HG02973 (cell line): ENCODE data around the gene MYRF.

Experiments used
- ATAC-seq: cut with Tn5 transposase; IDR thresholded peaks from one replicate; pipeline ENCODE4 v1.9.1; 2021; ENCODE audit warnings: moderate library complexity; ENCODE audit not compliant: unreplicated experiment

MYRF gene

DNA sequence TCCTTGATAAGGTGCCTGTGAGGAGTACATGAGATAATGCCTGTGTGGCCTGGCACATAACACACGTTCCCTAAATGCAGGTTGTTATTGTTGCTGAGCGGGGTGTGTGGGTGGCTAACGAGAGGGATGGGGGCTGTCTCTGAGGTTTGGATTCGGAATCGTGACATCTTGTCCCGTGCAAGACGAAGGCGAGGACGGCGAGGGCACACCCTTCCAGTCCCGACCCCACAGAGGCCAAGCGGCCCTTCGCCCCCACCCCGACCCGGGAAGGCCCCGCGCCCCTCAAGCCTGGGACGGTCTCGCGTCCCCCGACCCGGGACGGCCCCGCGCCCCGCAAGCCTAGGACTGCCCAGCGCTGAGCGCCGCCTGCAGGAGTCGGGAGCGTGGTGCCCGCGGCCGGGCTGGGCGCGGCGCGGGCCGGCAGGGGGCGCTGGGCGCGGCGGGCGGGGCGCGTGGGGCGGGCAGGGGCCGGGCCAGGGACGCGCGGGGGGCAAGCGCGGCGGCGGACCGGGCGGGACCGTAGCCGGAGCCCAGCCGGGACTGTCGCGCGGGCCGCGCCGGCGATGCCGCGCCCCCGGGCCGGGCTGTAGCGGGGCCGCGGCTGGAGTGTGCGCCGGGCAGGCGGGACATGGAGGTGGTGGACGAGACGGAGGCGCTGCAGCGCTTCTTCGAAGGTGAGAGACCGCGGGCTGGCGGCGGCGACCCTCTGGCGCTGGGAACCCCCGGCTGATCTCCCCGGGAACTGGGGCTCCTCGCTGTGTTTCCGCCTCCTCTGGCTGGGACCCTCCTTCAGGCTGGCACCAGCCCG, at the start of gene MYRF:
Gene MYRF (plus strand): TSS at position 520 of the 808 bp plus-strand sequence. CDS start 109 bp downstream, at position 629.
- ATAC-seq: no peak

DNA sequence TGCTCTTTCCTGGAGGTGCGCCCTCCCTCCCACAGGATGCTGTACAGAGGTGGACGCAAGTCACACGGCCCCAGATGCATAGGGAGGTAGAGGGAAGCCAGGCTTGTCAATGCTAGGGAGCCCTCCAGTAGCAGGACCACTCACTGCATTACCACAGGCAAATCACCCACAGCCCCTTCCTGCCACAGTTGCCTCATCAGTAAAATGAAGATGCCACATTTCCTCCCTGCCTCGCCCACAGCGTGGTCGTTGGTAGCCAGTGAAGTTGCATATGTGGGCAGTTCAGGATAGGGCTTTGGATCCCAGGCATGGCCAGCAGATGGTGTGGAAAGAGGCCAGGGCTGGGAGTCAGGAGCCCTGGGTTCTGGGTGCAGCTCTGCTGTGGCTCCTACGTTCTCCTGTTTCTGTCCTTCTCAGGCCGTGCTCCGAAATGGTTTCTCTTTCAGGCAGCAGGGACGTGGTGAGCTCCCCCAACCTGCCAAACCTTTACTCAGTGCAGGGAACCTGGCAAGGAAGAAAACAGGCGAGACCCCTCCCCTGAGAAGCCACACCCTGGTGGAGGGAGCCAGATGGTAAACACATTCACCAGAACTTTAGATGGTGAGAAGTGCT, 49.6 kb upstream of the MYRF start:
- ATAC-seq: no peak

DNA sequence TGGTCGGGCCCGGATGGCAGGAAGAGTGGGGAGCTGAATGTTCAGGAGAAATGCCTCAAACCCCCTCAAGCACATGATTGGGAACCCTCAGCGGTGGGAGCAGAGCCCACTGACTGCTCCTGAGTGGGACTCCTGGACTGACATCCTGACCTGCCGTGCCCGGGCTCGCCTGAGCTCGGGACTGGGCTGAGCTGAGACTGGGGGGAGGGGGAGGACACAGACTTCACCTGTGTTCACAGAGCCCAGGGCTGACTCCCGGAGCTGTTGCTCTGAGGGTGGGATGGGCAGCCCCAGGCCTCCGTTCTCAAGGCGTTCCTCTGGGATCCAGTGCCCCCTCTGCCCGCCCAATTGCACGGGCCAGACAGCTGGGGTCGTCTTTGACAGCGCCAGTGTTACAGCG, 47.6 kb upstream of the MYRF start:
- ATAC-seq: no peak

DNA sequence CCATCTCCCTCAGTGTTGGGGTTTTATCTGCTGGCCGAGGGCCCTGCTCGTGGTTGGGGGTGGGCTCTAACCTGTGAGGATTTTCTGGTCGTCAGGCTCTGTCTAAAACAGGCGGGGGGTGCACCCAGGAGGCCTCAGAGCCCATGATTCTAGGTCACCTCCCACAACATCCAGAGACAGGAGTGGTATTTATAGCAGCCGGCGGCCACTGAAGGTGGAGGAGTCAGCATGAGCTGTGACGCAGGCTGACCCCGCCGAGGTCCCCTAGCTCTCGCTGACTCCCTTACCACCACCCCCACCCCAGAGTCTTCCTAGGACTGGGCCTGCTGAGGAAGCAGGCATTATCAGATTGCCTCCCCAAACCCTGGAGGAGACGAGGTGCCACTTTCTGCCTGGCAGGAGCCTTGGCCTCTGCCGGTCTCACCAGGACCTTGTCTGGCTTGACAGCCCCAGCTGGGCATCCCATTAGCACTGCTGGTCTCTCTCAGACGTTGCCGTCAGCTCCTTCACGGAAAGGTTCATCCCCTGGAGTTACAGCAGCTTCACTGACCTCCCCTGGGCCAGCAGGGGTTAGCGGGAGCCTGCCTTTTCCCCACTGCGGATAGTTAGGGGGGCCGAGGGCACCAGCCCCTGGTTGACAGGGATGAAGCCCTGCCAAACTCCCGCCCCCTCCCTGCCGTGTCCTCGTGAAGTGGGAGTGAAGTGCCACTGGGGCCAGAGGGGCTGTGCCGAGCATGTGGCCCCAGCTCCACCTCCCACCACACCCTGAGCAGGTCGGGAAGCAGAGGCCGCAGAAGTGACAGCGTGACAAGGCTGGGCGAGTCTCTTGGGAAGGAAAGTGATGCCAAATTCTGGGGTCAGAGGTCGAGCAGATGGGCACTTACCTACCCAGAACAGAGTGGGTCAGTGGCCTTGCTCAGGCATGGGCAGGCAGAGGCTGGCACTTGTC, 45.7 kb upstream of the MYRF start:
- no peak for ATAC-seq

DNA sequence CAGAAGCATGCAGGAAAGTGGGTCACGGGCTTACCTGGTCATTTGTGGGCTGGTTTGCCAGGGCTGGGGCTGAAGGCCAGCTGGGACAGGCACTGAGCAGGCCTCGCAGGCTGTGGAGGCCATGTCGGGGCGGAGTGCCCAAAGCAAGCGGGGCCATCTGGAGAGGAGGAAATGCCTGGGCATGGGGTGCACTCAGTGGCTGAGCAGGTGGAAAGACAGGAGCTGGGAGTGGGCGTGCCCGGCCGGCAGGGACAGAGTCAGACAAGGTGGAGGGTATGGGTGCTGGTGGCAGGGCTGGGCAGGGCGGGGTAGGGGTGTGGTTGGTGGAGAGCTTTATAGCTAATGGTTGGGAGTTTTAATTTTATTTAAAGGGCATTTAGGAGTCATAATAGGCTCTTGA, 44.9 kb upstream of the MYRF start:
- no peak for ATAC-seq

DNA sequence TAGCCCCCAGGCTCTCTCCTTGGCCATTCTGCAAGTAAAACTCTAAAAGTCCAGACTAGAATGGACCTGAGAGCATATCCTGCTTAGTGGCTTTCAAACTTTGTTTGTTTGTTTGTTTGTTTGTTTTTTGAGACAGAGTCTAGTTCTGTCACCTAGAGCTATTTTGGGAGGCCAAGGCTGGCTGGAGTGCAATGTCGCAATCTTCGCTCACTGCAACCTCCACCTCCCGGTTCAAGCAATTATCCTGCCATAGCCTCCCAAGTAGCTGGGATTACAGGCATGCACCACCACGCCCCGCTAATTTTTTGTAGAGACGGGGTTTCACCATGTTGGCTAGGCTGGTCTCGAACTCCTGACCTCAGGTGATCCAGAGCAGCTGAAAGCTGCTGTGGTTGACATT, 43.3 kb upstream of the MYRF start:
- ATAC-seq: no peak

DNA sequence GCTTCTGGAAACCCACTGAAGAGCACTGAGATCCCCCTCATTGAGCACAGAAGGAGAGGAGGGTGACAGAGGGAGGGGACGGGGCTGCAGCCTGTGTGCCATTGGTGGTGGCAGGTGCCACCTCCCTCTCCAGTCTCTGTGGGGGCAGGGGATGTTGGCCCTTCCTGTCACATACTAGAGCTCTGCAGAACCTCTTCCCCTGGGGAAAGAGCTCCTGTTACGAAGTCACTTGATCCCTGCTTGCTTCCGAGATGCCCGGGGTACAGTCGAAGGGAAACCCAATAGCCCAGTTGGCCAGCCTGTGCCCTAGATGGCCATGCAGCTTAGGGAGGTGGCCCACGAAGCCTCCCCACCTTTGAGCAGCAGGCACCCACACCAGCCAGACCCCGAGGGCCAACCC, 42.9 kb upstream of the MYRF start:
- ATAC-seq: no peak

DNA sequence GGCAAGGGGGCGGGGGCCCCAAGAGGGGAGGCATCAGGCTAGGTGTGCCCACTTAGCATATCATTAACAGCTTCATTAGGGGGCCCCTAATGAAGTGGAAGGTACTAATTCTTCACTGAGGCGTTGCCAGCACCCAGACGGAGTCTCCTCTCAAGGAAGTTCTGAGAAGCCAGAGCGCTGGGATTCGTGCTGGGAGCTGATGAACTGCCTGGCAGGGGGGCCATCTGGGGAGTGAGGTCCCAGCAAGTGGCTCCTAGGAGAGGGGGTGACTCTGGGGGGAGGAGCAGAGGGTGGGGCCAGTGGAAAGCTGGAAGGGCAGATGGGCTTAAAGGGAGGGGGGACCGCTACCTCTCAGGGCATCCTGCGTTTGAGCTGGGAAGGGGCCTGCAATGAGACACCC, 42.4 kb upstream of the MYRF start:
- ATAC-seq: no peak

DNA sequence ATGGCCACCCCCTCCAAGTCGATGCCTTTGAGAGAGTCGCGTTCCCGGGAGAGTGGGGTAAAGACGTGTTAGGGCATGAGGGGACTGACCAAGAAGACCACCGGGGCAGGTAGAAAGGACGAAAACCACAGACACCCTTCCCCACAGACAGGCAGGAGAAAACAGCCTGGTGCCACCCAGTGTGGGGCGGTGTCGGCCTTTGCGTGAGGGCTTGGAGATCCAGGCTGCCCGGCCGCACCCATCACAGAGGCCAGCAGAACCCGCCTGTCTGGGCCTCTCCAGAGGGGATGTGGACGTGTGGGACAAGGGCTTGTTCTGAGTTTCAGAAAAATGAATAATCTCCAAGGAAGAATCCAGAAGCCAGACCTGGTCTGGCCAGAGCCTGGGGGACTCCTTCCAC, 41.4 kb upstream of the MYRF start:
- no peak for ATAC-seq

DNA sequence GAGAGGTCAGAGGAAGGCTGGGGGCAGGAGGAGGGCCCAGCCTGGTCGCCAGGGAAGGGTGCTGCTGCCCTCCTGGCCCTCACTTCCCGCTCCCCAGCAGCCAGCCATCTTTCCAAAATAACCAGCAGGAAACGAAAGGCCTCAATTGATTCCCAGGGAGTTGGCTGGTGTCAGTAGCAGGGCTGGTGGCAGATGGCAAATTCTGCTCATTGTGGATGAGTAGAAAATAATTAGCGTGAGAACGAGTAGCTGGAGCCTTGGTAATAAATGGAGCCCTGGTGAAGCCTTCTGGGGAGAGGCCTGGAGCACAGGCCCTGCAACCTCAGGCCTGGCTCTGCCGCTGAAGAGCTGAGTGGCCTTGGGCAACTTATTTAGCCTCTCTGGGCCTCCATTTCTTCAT, 40.9 kb upstream of the MYRF start:
- no peak for ATAC-seq

DNA sequence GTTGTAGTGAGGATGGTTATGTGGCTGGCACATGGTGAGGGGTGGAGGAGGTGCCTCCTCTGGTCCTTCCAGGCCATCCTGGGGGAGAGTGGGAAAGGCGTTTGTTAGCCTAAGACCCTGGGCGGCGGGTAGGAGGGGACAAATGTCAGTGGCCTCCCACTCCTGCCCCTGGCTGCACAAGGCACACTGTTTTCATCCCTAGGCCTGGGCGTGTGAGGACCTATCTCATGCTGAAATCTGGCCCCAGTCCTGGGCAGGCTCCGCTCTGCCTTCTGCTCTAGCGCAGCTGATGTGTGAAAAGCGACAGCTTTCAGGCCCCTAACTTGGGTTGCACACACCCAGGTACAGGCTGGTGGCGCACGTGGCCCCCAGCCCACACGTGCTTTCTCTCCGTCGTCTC, 40.1 kb upstream of the MYRF start:
- ATAC-seq: no peak

DNA sequence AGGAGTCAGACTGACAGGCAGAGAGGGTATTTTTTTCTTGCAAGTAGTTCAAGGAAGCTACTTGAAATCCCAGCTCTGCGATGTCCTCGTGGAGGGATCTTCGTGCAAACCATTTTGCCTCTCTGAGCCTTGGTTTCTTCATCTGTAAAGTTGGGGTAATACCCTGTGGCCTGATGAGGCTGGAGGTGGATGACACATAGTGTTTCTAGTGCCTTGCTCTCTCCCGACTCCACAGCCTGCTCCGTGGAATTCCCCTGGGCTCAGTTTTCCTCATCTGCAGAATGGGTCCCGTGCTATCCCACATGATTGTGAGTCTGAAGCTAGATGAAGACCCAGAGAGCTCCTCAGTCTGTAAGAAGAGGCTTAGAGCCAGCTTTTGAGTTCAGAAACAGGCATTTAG, 39.6 kb upstream of the MYRF start:
- ATAC-seq: no peak

DNA sequence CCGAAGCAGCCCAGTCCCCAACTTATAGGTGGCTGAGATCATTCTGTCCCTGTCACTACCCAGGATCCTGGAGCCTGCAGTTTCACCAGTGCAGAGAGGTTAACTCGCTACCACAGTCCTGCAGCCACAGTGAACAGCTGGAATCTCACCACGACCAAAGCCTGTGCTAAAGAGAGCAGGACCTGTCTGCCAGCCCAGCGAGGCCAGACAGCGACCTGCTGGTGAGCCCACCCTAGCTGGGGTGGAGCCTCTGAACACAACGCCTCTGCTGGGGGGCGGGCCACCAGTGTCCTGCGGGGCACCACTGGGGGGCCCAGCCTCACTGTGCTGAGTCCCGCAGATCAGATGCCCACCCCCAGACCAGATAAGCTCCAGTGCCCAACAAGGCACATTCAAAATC, 39.0 kb upstream of the MYRF start:
- no peak for ATAC-seq

DNA sequence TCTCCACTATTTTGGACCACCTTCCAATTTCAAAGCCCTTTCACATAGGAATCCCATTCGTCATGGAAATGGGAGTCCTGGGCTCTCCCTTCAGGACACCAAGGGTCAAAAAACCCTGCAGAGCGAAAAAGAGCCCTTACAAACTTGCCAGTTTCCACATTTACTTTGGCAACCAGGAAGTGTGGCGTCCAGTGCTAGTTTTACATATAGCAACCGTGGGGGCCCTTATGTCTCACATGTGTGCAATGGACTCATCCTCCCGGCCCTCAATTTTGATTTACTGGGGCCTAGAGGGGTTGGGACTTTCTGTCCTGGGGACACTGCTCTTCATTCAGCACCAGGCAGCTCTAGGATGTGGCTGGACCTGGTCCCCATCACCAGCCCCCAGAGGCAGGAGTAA, 38.5 kb upstream of the MYRF start:
- no peak for ATAC-seq

DNA sequence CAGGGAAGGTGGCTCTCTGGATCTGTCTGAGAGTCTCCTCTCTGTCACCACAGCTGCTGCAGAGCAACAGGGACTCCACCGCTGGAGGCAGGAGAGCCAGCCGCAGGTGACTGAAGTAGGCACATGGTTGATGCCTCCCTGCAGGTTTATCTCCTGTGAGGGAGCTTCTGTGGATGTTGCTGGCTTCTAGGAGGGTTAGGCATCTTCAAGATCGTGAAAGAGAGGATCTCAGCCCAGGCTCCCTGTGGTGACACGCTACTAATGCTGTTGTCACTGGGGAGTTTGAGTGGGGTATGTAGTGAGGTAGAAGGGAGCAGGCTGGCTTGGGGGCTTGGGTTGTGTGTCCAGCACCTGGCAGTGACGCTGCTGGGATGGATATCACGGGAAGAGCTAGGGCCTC, 38.1 kb upstream of the MYRF start:
- ATAC-seq: no peak

DNA sequence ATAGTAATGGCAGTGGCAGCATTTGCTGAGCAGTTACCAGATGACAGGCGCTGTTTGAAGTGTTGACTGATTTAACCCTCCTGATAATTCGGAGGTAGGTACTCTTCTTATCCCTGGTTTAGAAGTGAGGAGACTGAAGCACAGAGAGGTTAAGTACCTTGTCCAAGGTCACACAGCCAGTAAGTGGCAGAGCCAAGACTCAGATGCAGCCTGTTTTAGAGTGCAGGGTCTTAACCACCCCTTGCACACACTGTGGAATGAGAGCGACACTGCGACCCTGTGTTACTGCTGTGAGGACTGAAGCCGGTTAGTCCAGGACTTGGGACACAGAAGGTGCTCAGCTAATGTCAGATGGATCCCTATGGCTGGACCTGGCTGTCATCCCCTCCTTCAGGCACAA, 37.5 kb upstream of the MYRF start:
- ATAC-seq: no peak

DNA sequence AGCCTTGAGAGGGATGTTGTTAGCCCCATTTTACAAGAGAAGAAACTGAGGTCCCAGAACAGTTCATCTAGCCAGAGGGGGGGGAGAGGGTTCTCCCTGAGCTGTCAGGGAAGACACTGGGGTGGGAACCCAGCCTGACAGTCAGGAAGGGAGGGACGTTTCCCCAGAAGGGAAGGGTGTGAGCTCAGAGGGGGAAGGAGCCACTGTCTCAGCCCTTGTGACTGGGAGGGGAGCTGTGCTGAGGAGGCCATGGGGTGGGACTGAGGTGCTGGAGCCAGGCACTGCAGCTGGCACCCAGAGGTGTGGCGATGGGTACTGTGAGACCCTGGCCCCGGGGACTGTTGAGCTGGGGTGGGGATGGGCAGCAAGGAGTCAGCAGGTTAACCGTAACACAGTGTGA, 36.6 kb upstream of the MYRF start:
- no peak for ATAC-seq

DNA sequence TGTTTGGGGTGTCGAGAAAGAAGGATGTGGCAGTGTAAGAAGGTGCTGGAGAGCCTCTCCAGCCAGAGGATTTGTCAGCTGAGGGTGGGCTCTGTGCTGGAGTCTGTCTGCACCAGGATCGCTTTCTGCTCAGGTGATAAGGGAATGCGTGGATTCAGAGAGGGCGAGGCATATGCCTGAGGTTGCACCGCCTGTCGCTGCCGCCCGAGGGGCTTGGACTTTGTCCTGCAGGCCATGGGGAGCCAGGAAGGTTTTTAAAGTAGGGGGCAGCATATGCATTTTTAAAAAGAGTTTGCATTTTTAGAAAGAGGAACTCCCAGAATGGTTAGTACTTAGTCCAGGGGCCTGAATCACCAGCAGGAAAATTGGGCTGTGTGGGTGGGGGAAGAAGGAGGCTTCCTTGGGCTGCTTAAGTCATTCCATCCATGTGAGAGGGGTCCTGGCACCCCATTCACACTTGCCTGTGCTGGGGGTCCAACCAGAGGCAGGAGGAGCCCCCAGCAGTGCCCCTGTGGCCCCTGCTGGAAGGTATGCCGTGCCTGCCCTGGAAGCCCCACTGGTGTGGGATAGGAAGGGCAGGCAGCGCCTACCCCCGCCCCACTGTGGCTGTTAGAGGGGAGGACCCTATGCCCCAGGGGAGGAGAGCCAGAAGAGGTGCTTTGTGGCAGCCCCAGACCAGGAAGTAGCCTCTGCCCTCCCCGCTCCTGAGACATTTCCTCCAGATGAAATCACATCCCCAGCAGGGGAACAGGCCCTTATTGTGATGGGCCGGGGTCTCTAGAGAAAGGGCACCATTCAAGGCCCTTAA, 35.8 kb upstream of the MYRF start:
- no peak for ATAC-seq

DNA sequence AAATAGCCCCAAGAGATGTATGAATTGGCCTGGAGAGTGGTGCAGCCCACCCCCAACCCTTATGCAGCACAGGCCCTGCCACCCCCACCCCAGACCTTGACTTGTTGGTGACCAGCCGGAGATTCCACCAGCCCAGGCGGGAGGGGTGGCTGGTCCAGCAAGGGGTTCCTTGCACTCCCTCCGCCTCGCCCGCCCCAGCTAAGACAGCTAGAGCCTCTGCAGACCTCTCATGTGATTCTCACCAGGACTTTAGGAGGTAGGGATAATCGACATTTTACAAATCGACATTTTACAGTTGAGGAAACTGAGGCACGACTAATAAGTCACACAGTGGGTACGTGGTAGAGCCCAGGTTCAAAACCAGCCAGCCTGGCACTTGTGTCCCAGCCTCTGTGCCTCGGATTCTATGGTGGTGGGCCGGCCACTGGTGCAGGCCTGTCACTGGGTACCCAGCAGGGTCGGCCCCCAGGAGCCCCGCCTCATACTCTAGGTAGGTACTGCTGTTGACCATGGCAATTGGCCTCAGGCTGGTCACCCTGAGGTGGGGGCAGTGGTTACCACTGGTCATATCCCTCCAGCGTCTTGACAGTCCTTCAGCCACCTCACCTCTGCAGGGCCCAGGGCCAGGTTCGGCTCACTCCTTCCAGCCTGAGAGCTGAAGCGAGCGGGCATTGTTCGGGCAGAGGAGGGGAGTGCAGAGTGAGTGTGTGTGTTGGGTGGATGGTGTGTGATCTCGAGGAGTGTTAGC, 35.0 kb upstream of the MYRF start:
- no peak for ATAC-seq

DNA sequence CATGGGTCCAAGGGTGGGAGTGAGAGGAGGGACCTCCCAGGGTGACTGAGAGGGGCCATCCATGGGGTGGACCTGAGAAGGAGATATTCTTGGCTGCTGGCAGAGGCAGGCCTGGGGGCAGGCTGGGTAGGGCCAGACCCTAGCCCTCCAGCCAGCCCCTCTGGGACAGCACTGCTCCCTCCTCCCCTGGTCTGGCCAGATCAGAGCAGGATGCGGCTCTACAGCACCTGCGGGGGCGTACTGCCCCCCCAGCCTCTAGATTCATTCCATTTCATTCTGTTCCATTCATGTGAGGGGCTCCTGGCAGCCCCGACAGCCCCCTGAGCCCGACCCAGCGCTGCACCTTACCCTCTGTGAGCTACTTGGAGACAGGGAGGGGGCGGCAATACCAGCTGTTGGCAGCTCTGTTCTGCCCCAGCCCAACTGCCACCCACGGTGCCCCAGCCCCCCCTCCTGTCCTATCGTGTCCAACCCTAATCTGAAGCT, 34.3 kb upstream of the MYRF start:
- no peak for ATAC-seq
